ENCODE measurements around the gene GAS2L1.

The GAS2L1 gene

GRCh38 chr22:29309332-29310064 lies 3.0 kb downstream of the GAS2L1 start:
- DNase-seq (ENCODE audit: low read depth in 2 of 3, low spot score in 2 of 3): no peak

DNA sequence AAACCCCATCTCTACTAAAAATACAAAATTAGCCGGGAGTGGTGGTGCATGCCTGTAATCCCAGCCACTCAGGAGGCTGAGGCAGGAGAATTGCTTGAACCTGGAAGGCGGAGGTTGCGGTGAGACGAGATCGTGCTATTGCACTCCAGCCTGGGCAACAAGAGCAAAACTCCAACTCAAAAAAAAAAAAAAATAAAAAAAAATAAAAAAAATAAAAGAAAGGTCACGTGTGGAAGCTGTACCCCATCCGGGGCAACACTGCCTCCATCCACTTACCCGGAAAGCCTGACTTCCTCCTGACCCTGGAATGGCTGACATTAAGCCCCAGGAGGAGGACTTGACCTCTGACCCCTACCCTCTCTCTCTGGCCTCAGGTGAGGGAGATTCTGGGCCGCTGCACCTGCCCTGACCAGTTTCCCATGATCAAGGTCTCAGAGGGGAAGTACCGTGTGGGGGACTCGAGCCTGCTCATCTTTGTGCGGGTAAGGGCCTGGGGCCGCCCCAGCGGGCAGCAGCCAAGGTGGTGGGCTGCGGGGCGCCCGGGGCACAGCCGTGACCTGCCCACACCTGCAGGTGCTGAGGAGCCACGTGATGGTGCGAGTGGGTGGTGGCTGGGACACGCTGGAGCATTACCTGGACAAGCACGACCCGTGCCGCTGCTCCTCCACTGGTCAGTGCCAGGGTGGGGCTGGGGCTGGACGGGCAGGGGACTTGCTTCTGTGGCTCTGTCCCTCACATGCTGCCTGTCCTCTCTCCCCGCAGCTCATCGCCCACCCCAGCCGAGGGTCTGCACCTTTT lies 3.8 kb downstream of the GAS2L1 start:
- no peak for DNase-seq (ENCODE audit: low read depth in 2 of 3, low spot score in 2 of 3)

DNA sequence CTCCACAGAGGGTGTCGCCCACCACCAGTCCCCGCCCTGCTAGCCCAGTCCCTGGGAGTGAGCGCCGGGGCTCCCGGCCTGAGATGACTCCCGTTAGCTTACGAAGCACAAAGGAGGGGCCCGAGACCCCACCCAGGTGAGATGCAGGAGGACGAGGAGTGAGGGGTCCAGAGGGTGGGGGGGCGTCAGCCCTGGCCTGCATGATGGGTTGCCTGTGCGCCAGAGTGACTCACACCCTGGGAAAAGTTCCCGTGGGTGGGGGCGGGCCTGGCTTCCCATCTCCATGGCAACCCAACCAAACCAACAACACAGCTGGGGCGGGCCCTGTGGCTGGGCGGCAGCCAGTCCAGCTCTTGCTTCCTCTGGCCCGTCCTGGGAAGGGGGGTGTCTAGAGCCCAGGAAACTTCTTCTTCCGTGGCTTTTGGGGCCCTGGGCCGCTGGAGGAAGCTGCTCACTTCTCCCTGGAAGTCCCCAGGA lies 4.5 kb downstream of the GAS2L1 start:
- peak in 1 of 3 experiments; percentile 67 for DNase-seq (ENCODE audit: low read depth in 2 of 3, low spot score in 2 of 3)

DNA sequence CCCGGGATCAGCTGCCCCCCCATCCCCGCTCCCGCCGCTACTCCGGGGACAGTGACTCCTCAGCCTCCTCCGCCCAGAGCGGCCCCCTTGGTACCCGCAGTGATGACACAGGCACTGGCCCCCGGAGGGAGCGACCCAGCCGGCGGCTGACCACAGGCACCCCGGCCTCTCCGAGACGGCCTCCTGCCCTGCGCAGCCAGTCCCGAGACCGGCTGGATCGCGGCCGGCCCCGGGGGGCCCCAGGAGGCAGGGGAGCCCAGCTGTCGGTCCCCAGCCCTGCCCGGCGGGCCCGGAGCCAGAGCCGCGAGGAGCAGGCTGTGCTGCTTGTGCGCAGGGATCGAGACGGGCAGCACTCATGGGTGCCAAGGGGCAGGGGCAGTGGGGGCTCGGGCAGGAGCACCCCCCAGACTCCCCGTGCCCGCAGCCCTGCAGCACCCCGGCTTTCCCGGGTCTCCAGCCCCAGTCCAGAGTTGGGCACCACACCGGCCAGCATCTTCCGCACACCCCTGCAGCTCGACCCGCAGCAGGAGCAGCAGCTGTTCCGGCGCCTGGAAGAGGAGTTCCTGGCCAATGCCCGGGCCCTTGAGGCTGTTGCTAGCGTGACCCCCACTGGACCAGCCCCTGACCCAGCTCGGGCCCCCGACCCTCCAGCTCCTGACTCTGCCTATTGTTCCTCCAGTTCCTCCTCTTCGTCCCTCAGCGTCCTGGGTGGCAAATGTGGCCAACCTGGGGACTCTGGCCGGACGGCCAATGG lies 5.2 kb downstream of the GAS2L1 start:
- no peak for DNase-seq (ENCODE audit: low read depth in 2 of 3, low spot score in 2 of 3)

DNA sequence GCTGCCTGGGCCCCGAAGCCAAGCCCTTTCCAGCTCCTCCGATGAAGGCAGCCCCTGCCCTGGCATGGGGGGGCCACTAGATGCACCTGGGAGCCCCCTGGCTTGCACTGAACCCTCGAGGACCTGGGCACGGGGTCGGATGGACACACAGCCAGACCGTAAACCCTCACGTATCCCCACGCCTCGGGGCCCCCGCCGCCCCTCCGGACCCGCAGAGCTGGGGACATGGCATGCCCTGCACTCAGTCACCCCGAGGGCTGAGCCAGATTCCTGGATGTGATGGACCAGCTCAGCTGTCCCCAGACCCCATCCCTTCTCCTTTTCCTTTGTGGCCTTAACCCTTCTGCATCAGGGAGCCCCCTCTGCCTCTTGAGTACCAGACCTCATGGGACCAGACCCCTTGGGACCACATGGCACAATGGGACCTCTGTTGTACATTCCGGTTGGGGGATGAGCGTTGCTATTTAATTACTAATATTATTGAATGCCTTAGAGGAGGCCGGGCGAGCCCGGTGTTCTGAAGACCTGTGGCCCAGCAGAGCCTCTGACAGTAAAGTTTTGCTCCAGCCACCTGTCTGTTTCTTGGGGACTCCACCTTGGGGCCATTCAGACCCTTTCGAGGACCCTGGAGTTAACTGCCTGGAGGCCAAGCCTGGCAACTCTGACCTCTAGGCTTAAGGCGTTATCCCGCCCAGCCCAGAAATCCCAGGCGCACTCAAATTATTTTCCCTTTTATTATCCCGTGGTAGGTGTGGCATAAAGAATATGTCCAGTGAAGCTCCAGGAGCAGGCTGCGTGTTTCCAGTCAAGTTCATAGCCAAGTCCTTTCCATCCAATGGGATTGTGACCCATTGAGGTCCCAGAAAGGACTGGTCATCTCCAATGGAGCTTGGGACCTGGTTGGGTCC lies 6.0 kb downstream of the GAS2L1 start:
- DNase-seq (ENCODE audit: low read depth in 2 of 3, low spot score in 2 of 3): no peak

- no peak for DNase-seq (ENCODE audit: low read depth in 2 of 3, low spot score in 2 of 3)
Observed at GRCh38 chr22:29313126-29313575, 6.7 kb downstream of the GAS2L1 start.

DNA sequence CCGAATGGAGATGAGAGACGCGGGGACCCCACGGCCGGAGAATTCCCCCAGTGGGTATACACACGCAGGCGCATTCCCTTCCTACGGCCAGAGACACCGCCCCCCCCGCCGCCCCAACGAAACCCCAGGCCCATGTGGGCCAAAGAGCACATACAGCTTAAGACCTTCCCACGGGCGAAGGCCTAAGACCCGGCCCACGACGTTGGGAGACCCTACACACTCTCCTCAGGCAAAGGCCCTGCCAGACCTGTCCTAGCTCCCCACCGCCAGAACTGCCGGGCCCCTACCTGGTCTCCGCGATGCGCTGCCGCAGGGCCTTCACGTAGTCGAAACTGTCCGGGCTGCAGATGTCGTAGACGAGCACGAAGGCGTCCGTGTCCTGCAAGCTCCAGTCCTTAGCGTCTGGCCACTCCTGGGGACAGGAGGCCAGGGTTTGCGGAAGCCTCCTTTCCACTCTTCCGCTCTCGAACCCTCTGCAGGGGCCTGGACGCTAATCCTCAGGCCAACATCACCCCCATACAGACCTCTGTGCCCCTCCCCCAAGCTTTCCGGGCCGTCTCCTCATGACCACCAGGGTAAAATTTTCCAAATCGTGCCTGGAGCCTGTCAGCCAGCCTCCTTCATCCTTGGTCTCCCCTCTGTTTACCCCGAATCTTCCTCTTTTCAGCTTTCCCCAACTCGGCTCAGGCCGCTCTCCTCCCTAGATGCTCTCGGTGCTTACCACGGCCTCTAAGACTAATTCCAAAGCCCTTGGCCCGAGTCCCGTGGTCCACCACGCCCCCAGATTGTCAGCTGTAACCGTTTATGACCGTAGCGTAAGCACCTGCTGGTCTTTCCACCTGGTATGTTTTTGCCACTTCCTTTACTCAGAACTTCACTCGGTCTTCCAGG lies 7.4 kb downstream of the GAS2L1 start:
- DNase-seq (ENCODE audit: low read depth in 2 of 3, low spot score in 2 of 3): no peak

GRCh38 chr22:29314537-29315285 lies 8.3 kb downstream of the GAS2L1 start:
- no peak for DNase-seq (ENCODE audit: low read depth in 2 of 3, low spot score in 2 of 3)

DNA sequence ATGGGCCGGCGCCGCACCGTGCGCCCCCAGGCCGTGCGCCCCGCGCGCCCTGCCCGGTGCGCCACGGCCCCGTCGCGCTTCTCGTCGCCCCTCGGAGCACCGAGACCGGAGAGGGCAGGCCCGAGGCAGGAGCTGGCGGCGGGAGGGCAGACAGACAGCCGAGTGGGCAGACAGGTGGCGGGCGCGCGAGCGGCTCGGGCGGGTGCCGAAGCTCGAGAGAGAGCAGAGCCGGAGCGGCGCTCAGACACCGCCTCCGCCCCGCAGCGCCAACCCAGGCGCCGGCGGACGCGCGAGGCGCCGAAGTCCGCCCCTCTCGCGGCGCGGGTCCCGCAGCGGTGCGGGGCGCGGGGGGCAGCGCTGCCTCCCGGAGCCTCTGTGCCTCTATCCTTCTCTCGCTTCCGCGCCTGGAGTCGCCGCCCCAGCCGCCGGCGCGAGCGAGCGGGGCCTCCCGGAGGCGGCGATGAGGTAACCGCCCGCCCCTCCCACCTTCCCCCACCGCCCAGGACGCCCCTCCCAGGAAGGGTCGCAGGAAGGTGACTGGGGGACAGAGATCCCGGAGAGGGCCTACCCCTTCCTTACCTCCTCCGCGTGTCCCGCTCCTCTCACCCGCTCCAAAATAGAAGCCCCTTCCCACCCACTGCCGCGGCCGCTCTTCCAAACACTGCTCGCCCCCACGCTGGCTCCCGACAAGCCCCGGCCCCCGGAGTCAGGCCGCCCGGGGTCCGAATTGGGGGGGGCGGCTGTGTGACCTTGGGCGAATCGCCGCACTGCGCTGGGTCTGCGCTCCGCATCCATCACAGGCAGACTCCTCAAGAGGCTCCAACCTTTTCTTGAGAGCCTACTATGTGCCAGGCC lies 9.1 kb downstream of the GAS2L1 start, which contains the start of gene RASL10A:
Gene RASL10A, minus strand, starts transcription at position 412 of the 855 bp plus-strand sequence. CDS start 451 bp downstream, outside the sequence.
- DNase-seq (ENCODE audit: low read depth in 2 of 3, low spot score in 2 of 3): no peak

- no peak for DNase-seq (ENCODE audit: low read depth in 2 of 3, low spot score in 2 of 3)
Observed at GRCh38 chr22:29316141-29316828, 9.8 kb downstream of the GAS2L1 start.

DNA sequence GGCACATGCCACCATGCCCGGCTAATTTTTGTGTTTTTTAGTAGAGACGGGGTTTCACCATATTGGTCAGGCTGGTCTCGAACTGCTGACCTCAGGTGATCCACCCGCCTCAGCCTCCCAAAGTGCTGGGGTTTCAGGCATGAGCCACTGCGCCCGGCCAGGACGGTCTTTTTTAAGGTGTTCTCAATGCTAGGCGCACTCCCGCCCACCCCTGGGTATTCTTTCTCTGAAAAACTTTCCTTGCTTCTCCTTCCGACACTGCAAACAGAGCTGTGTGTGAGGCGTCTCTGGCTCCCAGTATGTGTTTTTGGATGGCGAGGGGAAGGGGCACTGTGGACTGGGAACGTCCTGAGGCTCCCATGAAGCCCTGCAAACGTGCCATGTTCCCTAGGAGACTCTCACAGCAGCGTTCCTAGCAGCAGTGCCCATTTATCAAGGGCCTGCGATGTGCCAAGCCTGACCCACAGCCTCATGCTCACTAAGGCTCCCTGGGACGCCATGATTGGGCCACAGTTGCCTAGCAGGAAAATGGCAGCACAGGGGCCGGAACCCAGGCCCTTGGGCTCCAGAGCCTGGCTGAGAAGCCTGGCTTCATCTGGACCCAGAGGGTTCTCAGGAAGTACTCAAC lies 11.5 kb downstream of the GAS2L1 start:
- no peak for DNase-seq (ENCODE audit: low read depth in 2 of 3, low spot score in 2 of 3)

DNA sequence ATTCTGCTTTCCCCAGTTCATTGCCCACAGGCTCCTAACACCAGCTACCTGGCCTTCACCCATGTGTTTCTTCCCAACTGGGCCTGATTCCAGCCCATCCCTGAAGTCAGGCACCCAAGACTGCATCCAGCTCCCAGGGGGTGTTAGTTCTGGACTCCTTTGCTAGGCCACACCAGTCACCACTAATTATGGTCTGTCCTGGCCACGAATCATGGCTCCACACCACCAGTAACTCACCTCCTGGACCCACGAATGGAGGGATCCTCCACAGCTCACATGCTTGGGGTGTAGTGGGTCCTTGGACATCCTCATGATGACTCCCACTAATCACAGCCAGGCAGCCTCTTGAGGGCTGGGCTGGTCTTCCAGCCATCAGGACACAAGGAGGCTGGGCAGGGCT lies 12.6 kb downstream of the GAS2L1 start:
- DNase-seq (ENCODE audit: low read depth in 2 of 3, low spot score in 2 of 3): no peak

GRCh38 chr22:29320546-29320945 lies 14.1 kb downstream of the GAS2L1 start:
- no peak for DNase-seq (ENCODE audit: low read depth in 2 of 3, low spot score in 2 of 3)

GRCh38 chr22:29323641-29324040 lies 17.2 kb downstream of the GAS2L1 start:
- DNase-seq (ENCODE audit: low read depth in 2 of 3, low spot score in 2 of 3): no peak

- DNase-seq (ENCODE audit: low read depth in 2 of 3, low spot score in 2 of 3): no peak
Observed at GRCh38 chr22:29325356-29325755, 18.9 kb downstream of the GAS2L1 start.

- no peak for DNase-seq (ENCODE audit: low read depth in 2 of 3, low spot score in 2 of 3)
Observed at GRCh38 chr22:29325785-29326315, 19.4 kb downstream of the GAS2L1 start.

Measured in activated CD8-positive, alpha-beta memory T cell treated with anti-CD3 and anti-CD28 coated beads for 48 hours (primary cell).